Natural killer cell (primary cell): ENCODE measurements around the gene ATP11A. TPM values are rescaled to one million over a fixed set of nuclear protein-coding genes. Genes with fewer than 3 reads are reported as not detected.

Experiments
- ATAC-seq, 3 donors: fragments of 150-1000 bp in 2 of 3; fragments of 200-7000 bp in 1 of 3; cut with Tn5 transposase; 1 replicate in 1 of 3; 2 replicates in 2 of 3; pipeline ENCODE4 v1.10.0; 2021; ENCODE audit warnings: mild to moderate bottlenecking in 2 of 3, moderate library complexity in 2 of 3
- DNase-seq, 2 donors: peaks; one replicate each; pipeline versions ENCODE4 v3.0.0 to v3.0.0-alpha.2; 2013 to 2021; ENCODE audit warnings: mixed read lengths in 1 of 2
- H3K27ac ChIP-seq: one replicate; pipeline ENCODE4 v1.5.1; 2013; ENCODE audit warnings: mild to moderate bottlenecking, low read length
- H3K27me3 ChIP-seq: one replicate; pipeline ENCODE4 v1.6.1; 2013; ENCODE audit warnings: low read length; ENCODE audit not compliant: control insufficient read depth, insufficient read depth
- H3K36me3 ChIP-seq: one replicate; pipeline ENCODE4 v1.6.1; 2013; ENCODE audit warnings: low read length; ENCODE audit not compliant: control insufficient read depth, insufficient read depth
- H3K4me1 ChIP-seq: one replicate; pipeline ENCODE4 v1.6.1; 2013; ENCODE audit warnings: low read length; ENCODE audit not compliant: control insufficient read depth, insufficient read depth
- H3K4me3 ChIP-seq: one replicate; pipeline ENCODE4 v1.5.1; 2013; ENCODE audit warnings: low read length
- H3K9me3 ChIP-seq: one replicate; pipeline ENCODE4 v1.6.1; 2013; ENCODE audit warnings: low read length; ENCODE audit not compliant: control insufficient read depth, insufficient read depth
- H3K27ac Mint-ChIP-seq, 2 donors: one replicate each; pipeline ENCODE4 v1.8.0; 2022; ENCODE audit warnings: mild to moderate bottlenecking in 2 of 2, mixed read lengths in 2 of 2, moderate library complexity in 1 of 2
- H3K27me3 Mint-ChIP-seq, 2 donors: one replicate each; pipeline ENCODE4 v1.8.0; 2022; ENCODE audit warnings: low read depth in 2 of 2, mixed read lengths in 2 of 2
- H3K36me3 Mint-ChIP-seq: one replicate; pipeline ENCODE4 v1.8.0; 2022; ENCODE audit warnings: mixed read lengths
- H3K4me1 Mint-ChIP-seq, 2 donors: one replicate each; pipeline ENCODE4 v1.8.0; 2022; ENCODE audit warnings: mixed read lengths in 2 of 2
- H3K4me3 Mint-ChIP-seq: one replicate; pipeline ENCODE4 v1.8.0; 2022; ENCODE audit warnings: mild to moderate bottlenecking, moderate library complexity, mixed read lengths
- H3K9me3 Mint-ChIP-seq, 2 donors: one replicate each; pipeline ENCODE4 v1.8.0; 2022; ENCODE audit warnings: mixed read lengths in 2 of 2
- WGBS: methylation state at CpG from one replicate; pipeline ENCODE4 v1.1.7; 2013; ENCODE audit warnings: missing lambda C conversion rate; ENCODE audit not compliant: insufficient coverage; 5-methylcytosine and 5-hydroxymethylcytosine counted together
- intact Hi-C: fragments of 100-400 bp; cut with micrococcal nuclease; formaldehyde crosslinking; loops from one replicate; pipeline ENCODE4 v1.14.2; 2022
- total RNA-seq, 4 donors: library from RNA; stranded (reverse); fragments of 120-200 nt in 1 of 4; gene quantifications; one replicate each; pipeline versions ENCODE4 v1.2.3 to v1.2.4, GENCODE V29; 2013 to 2022
- TF ChIP-seq, protein P1 (sequence below): fragments of 200-600 bp; IDR thresholded peaks from one replicate; pipeline ENCODE4 v1.8.0; 2022; ENCODE audit warnings: antibody characterized with exemption

The ATP11A gene
- total RNA-seq, 3 donors from 2014 or later (not counting 1 experiment from before 2014, with no cell fraction given): 47.1 to 68.6 (median 50.7) TPM

DNA sequence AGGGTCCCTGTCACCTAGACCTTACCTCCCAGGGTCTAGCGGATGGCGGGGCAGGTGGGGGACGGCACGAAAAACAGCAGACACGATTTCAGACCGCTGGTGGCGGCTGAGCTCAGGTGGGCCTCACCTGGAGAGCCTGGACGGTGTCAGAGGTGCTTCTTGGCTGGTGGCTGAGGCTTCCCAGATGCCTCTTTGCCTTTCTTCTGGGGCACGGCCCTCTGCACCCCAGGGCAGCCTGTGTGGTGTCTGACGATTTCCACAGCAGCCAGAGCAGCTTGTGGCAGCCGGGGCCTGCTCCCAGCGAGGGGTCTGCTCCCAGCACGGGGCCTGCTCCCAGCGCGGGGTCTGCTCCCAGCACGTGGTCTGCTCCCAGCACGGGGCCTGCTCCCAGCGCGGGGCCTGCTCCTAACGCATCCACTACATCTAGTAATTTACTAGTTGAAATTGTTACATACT lies 66.7 kb downstream of the ATP11A start:
- Histone ChIP-seq H3K4me1 (peaks cover 7% of the 10 kb centered on the region), H3K4me3 (no peak overlapping the region), H3K36me3 (no peaks in the 10 kb centered on the region), H3K27me3 (no peaks in the 10 kb centered on the region), H3K27ac (no peak overlapping the region), H3K9me3 (no peaks in the 10 kb centered on the region)
- WGBS: 96% methylated on average over 20 of the region's 20 CpGs
- no peaks in the 10 kb centered on the region for H3K36me3 Mint-ChIP-seq
- TF ChIP-seq, protein P1, sequence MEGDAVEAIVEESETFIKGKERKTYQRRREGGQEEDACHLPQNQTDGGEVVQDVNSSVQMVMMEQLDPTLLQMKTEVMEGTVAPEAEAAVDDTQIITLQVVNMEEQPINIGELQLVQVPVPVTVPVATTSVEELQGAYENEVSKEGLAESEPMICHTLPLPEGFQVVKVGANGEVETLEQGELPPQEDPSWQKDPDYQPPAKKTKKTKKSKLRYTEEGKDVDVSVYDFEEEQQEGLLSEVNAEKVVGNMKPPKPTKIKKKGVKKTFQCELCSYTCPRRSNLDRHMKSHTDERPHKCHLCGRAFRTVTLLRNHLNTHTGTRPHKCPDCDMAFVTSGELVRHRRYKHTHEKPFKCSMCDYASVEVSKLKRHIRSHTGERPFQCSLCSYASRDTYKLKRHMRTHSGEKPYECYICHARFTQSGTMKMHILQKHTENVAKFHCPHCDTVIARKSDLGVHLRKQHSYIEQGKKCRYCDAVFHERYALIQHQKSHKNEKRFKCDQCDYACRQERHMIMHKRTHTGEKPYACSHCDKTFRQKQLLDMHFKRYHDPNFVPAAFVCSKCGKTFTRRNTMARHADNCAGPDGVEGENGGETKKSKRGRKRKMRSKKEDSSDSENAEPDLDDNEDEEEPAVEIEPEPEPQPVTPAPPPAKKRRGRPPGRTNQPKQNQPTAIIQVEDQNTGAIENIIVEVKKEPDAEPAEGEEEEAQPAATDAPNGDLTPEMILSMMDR: no peak
- no peak for DNase-seq
- intact Hi-C loops: no loop called here
- no peak overlapping the region for H3K27ac Mint-ChIP-seq
- H3K27me3 Mint-ChIP-seq: no peaks in the 10 kb centered on the region
- peaks cover 11 to 14% of the 10 kb centered on the region in 2 donors for H3K4me1 Mint-ChIP-seq
- no peaks in the 10 kb centered on the region for H3K9me3 Mint-ChIP-seq
- ATAC-seq: no peak
- H3K4me3 Mint-ChIP-seq: no peak overlapping the region

DNA sequence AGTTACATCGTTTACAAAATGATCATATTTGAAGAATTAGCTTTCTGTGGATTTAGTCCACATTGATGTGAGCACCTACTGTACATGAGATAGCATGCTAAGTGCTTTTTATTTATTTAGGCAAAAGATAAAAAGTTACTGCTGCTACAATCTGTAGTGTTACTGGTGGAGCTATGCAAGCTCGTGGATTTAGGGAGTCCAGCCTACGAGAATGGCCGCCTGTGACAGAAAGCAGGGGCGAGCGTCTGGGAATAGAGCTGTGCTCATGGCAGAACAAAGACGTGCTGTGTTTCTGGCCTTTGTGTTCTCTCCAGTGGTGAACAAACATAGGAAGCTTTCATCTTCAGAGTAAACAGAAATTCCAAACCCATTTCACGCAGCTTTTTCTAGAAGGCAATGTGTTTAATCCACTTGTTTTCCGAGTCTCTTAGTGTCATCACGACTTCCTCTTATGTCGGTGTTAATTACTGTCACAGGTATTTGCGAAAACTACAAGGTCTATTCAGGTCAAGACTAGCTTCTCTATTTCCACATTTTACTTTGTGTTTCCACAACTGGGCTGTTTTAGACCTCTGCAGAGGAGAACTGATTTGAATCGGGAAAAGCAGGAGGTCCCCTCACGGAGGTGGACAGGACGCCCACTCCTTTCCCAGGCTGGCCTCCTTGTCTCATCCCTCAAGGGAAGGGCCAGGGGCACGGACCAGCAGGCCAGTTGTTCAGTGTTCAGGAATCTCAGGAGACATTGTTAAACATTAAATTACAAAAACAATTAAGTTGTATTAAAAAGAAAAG lies 67.3 kb downstream of the ATP11A start:
- H3K36me3 Mint-ChIP-seq: no peaks in the 10 kb centered on the region
- TF ChIP-seq, protein P1: no peak
- Histone ChIP-seq H3K36me3 (no peaks in the 10 kb centered on the region), H3K27me3 (no peaks in the 10 kb centered on the region), H3K9me3 (no peaks in the 10 kb centered on the region), H3K4me1 (peaks cover 7% of the 10 kb centered on the region), H3K27ac (no peak overlapping the region), H3K4me3 (no peak overlapping the region)
- no peak overlapping the region for H3K27ac Mint-ChIP-seq
- ATAC-seq (no peak), DNase-seq (no peak)
- H3K27me3 Mint-ChIP-seq: no peaks in the 10 kb centered on the region
- H3K4me3 Mint-ChIP-seq: no peak overlapping the region
- no peaks in the 10 kb centered on the region for H3K9me3 Mint-ChIP-seq
- intact Hi-C loops: no loop called here
- WGBS: 95% methylated on average over 16 of the region's 16 CpGs
- H3K4me1 Mint-ChIP-seq: peaks cover 11% of the 10 kb centered on the region in 2 donors

DNA sequence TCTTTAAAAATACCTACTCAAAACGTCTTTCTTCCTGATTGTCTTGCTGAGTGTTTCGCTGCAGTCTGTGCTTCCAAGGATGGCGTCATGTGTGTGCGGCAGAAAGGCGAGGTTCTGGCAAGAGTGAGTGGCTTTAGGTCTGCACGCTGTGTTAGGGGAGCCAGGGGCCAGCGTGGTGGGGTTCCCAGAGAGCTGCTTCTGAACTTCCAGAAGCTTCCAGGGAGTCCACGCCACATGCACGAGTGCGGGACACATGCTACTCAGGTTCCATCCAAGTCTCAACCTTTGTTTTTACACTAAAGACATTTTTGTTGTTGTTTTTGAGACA lies 67.9 kb downstream of the ATP11A start:
- Mint-ChIP-seq H3K4me3 (no peak overlapping the region), H3K27me3 (no peaks in the 10 kb centered on the region), H3K9me3 (no peaks in the 10 kb centered on the region), H3K27ac (no peak overlapping the region), H3K36me3 (no peaks in the 10 kb centered on the region), H3K4me1 (peaks cover 9 to 11% of the 10 kb centered on the region in 2 donors)
- H3K27ac ChIP-seq: no peak overlapping the region
- no peaks in the 10 kb centered on the region for H3K9me3 ChIP-seq
- no peak for ATAC-seq
- no peaks in the 10 kb centered on the region for H3K27me3 ChIP-seq
- no peak overlapping the region for H3K4me3 ChIP-seq
- TF ChIP-seq, protein P1: no peak
- DNase-seq: no peak
- H3K36me3 ChIP-seq: no peaks in the 10 kb centered on the region
- peaks cover 7% of the 10 kb centered on the region for H3K4me1 ChIP-seq
- 98% methylated on average over 10 of the region's 10 CpGs for WGBS
- intact Hi-C loops: no loop called here

DNA sequence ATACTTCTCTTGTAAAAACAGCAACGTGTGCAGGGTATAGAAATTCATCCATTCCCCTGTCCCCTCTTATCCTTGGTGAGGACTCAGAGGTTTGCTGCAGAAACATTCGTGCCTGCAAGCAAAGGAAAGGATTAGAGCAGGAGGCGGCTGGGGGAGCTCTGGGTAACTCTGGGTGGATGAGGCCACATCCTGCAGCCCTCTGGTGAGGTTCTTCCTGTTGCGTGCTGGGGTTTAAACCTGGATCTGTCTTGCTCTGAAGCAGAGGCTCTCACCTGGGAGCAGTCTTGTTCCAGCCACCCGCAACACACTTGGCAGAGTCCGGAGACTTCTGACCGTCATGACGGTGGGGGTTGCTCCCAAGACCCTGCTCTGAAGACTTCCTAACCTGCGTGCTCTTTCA lies 69.2 kb downstream of the ATP11A start:
- ATAC-seq (no peak), DNase-seq (no peak)
- H3K4me1 Mint-ChIP-seq: peaks cover 0 to 4% of the 10 kb centered on the region in 2 donors
- no peaks in the 10 kb centered on the region for H3K27me3 Mint-ChIP-seq
- Histone ChIP-seq H3K36me3 (no peaks in the 10 kb centered on the region), H3K4me1 (no peaks in the 10 kb centered on the region), H3K9me3 (no peaks in the 10 kb centered on the region), H3K4me3 (no peak overlapping the region), H3K27me3 (no peaks in the 10 kb centered on the region), H3K27ac (no peak overlapping the region)
- intact Hi-C loops: no loop called here
- H3K4me3 Mint-ChIP-seq: no peak overlapping the region
- TF ChIP-seq, protein P1: no peak
- no peak overlapping the region for H3K27ac Mint-ChIP-seq
- 85% methylated on average over 9 of the region's 9 CpGs for whole genome bisulfite sequencing
- no peaks in the 10 kb centered on the region for H3K36me3 Mint-ChIP-seq
- no peaks in the 10 kb centered on the region for H3K9me3 Mint-ChIP-seq
